ENCODE measurements around the gene TUBG1. TPM values are rescaled to one million over a fixed set of nuclear protein-coding genes. Genes with fewer than 3 reads are reported as not detected.
"Not testable (repeated sequence)": the region's sequence is repeated elsewhere in the genome, so short reads cannot be mapped to it uniquely, and the experiment has no call there.

Gene TUBG1
- total RNA-seq, 1 donor from 2014 or later = 42.9 TPM

DNA sequence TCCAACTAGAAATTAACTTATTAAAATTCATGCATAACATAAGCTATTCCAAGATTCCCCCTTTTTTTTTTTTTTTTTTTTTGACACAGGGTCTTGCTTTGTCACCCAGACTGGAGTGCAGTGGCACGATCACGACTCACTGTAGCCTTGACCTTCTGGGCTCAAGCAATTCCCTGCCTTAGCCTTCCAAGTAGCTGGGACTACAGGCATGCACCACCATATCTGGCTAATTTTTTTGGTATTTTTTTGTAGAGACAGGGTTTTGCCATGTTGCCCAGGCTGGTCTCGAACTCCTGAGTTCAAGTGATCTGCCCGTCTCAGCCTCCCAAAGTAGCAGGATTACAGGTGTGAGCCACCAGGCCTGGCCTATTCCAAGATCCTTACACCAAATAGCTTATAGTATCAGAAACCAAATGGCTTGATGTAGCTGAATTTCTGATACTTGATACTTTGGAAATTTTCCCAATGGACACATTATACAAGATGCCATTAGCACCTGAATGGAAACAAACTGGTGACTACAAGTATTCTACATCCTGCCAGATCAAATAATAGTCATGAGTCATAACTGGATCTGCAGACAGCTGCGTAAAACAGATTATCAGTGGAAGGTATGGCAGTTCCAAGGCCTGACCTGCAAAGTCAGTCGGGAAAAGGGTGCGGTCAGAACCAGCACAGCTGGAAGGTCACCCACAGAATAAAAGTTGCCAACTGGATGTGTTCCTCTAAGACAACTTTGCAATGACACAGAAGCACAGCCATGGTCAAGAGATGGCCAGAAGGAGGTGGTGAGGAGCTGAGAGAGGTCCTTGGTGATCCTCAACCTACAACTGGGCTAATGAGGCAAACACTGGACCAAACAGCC, 14.5 kb downstream of the TUBG1 start:
- TF ChIP-seq, protein P1, sequence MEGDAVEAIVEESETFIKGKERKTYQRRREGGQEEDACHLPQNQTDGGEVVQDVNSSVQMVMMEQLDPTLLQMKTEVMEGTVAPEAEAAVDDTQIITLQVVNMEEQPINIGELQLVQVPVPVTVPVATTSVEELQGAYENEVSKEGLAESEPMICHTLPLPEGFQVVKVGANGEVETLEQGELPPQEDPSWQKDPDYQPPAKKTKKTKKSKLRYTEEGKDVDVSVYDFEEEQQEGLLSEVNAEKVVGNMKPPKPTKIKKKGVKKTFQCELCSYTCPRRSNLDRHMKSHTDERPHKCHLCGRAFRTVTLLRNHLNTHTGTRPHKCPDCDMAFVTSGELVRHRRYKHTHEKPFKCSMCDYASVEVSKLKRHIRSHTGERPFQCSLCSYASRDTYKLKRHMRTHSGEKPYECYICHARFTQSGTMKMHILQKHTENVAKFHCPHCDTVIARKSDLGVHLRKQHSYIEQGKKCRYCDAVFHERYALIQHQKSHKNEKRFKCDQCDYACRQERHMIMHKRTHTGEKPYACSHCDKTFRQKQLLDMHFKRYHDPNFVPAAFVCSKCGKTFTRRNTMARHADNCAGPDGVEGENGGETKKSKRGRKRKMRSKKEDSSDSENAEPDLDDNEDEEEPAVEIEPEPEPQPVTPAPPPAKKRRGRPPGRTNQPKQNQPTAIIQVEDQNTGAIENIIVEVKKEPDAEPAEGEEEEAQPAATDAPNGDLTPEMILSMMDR (IDR thresholded peaks at IDR 0.05; ENCODE audit: unreplicated experiment) = no peak
- Mint-ChIP-seq H3K27ac (no peak overlapping the region), H3K4me1 (no peaks in the 10 kb centered on the region), H3K27me3 (ENCODE audit: low read depth) (no peaks in the 10 kb centered on the region), H3K4me3 (no peak overlapping the region), H3K9me3 (no peaks in the 10 kb centered on the region), H3K36me3 (no peaks in the 10 kb centered on the region)
- no peak for DNase-seq (ENCODE audit: low spot score in 2 of 2, unreplicated experiment in 2 of 2)

DNA sequence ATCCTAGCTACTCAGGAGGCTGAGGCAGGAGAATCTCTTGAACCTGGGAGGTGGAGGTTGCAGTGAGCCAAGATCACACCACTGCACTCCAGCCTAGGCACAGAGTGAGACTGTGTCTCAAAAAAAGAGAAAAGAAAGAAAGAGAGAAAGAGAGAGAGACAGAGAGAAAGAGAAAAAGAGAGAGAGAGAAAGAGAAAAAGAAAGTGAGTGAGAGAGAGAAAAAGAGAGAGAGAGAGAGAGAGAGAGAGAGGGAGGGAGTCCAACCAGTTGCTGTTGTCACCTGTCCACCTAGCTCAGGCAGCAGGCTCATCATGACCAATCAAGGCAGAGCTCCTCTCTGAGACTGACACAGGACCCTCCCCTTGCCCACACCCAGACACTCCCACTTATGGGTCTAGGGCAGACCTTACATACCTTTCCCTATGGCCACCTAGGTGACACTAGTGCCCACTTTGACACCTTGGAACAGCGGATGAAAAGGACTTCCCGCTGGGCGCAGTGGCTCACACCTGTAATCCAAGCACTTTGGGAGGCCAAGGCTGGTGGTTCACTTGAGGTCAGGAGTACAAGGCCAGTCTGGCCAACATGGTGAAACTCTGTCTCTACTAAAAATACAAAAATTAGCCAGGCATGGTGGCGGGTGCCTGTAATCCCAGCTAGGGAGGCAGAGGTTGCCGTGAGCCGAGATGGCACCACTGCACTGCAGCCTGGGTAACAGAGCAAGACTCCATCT, 17.7 kb downstream of the TUBG1 start:
- DNase-seq (ENCODE audit: low spot score in 2 of 2, unreplicated experiment in 2 of 2); H3K36me3 Mint-ChIP-seq; H3K9me3 Mint-ChIP-seq; H3K27ac Mint-ChIP-seq; H3K4me3 Mint-ChIP-seq; H3K4me1 Mint-ChIP-seq; H3K27me3 Mint-ChIP-seq (ENCODE audit: low read depth): not testable (repeated sequence)

DNA sequence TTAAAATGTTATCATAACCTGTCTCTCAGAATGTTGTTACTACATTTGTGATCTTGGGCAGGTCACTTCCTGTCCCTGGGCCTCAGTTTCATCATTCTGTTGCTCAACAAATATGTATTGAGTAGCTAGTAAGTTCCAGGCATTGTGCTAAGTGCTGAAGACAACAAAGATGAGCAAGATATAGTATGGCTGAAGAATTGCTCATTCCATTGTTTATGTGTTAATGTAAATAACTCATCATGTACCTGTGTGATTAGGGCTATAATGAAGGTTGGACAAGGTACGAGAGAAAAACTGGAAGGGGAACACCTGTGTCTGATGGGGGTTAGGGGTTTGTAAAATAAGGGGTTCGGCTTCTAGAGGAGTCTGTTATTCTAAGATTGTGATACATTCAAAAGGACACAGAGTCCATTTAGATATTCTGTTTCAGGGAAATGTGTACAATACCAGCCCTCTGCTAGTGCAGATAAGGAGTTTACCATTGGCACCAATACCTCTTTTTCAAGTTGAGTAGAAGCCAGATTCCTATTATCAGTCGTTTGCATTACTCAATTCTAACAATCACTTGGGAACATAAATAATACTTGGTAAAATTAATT, 20.0 kb downstream of the TUBG1 start:
- TF ChIP-seq, protein P1 (IDR thresholded peaks at IDR 0.05; ENCODE audit: unreplicated experiment) = no peak
- no peak overlapping the region for H3K27ac Mint-ChIP-seq
- no peaks in the 10 kb centered on the region for H3K9me3 Mint-ChIP-seq
- peaks cover 7% of the 10 kb centered on the region for H3K4me1 Mint-ChIP-seq
- no peaks in the 10 kb centered on the region for H3K27me3 Mint-ChIP-seq (ENCODE audit: low read depth)
- no peak for DNase-seq (ENCODE audit: low spot score in 2 of 2, unreplicated experiment in 2 of 2)
- H3K36me3 Mint-ChIP-seq = no peaks in the 10 kb centered on the region
- H3K4me3 Mint-ChIP-seq = no peak overlapping the region

DNA sequence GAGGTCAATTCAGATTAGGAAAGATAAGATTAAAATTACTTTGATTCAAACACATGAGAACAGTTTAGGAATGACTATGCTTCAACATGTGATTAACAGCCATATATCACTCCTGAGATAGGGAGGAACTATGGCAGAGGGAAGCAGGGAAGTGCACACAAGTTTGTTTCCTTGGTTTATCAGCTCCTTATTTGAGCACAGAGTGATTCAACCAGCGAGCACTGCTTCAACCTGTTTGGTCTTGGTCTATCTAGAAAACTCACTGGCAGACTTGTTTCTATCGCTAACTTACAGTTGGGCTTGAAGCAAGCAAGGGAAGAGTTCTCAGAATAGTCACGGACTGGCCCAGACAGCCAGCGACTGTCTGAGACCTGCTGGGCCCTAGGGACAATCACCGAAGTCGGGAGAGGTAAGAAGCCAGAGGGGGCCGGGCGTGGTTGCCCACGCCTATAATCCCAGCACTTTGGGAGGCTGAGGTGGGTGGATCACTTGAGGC, 23.5 kb downstream of the TUBG1 start:
- no peaks in the 10 kb centered on the region for H3K9me3 Mint-ChIP-seq
- DNase-seq (ENCODE audit: low spot score in 2 of 2, unreplicated experiment in 2 of 2) = no peak
- peak overlapping the region; percentile 96 for H3K27ac Mint-ChIP-seq
- peaks cover 7% of the 10 kb centered on the region for H3K4me1 Mint-ChIP-seq
- no peaks in the 10 kb centered on the region for H3K36me3 Mint-ChIP-seq
- TF ChIP-seq, protein P1 (IDR thresholded peaks at IDR 0.05; ENCODE audit: unreplicated experiment) = no peak
- no peak overlapping the region for H3K4me3 Mint-ChIP-seq
- H3K27me3 Mint-ChIP-seq (ENCODE audit: low read depth) = no peaks in the 10 kb centered on the region

DNA sequence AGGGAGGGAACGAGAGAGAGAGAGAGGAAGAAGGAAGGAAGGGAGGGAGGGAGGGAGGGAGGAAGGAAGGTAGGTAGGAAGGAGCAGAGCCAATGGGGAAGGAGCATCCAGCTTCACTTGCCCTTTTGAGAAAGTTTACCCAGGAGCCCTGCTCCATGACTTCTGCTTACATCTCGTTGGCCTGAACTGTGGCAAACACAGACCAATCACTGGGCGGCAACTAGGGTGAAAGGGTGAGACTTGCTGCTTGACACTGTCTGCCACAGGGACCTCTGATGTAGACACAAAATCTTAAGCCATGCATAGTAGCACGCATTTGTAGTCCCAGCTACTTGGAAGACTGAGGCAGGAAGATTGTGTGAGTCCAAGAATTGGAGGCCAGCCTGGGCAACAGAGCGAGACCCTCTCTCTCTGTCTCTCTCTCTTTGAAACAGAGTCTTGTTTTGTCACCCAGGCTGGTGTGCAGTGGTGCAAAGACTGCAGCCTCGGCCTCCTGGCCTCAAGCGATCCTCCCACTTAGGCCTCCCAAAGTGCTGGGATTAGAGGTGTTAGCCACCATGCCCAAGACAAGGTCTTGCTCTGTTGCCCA, 30.1 kb downstream of the TUBG1 start:
- Mint-ChIP-seq H3K4me3 (no peak overlapping the region), H3K36me3 (no peaks in the 10 kb centered on the region), H3K4me1 (peaks cover 7% of the 10 kb centered on the region), H3K27ac (no peak overlapping the region), H3K27me3 (ENCODE audit: low read depth) (peaks cover 9% of the 10 kb centered on the region), H3K9me3 (no peaks in the 10 kb centered on the region)
- DNase-seq (ENCODE audit: low spot score in 2 of 2, unreplicated experiment in 2 of 2) = no peak
- TF ChIP-seq, protein P1 (IDR thresholded peaks at IDR 0.05; ENCODE audit: unreplicated experiment) = no peak
